Spleen (tissue), 7 donors: ENCODE measurements around the gene GABRB1.

ENCODE experiments used
- POLR2AphosphoS5 ChIP-seq, 3 donors: sonication (generic); formaldehyde crosslinking; IDR thresholded peaks; one replicate each; pipeline ENCODE4 v1.5.1; 2017; ENCODE audit warnings: antibody characterized with exemption in 3 of 3
- TF ChIP-seq, protein P1 (sequence below), 11 experiments: fragments of 200-600 bp in 7 of 11; fragments of 450-650 bp in 4 of 11; sonication (generic) in 4 of 11; IDR thresholded peaks in 8 of 11; conservative IDR thresholded peaks in 3 of 11; 1 replicate in 7 of 11; 2 replicates in 4 of 11; pipeline versions ENCODE4 v1.4.0 to v1.8.0; 2016 to 2021; ENCODE audit warnings: antibody characterized with exemption in 11 of 11, inconsistent platforms in 4 of 11, mild to moderate bottlenecking in 1 of 11
- donor health status: DM: no; HTN: no; CAD: no; lungs with moderate emphysema.
- donor health status: DM: no; HTN: no; CAD: no.
- donor health status: DM: no; HTN: no; CAD: no.

DNA sequence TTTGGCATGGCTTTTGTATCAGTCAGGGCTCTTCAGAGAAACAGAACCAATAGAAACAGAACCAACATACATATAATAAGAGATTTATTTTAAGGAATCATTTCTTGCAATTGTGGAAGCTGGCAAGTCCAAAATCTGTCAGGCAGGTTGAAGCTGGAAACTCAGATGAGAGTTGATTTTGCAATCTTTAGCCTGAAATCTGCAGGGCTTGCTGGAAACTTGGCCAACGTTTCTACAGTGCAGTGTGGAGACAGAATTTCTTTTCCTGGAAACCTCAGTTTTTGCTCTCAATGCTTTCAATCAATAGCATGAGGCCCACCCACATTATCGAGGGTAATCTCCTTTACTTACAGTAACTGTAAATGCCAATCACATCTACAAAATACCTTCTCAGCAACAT, 386.8 kb downstream of the GABRB1 start:
- TF ChIP-seq, protein P1, sequence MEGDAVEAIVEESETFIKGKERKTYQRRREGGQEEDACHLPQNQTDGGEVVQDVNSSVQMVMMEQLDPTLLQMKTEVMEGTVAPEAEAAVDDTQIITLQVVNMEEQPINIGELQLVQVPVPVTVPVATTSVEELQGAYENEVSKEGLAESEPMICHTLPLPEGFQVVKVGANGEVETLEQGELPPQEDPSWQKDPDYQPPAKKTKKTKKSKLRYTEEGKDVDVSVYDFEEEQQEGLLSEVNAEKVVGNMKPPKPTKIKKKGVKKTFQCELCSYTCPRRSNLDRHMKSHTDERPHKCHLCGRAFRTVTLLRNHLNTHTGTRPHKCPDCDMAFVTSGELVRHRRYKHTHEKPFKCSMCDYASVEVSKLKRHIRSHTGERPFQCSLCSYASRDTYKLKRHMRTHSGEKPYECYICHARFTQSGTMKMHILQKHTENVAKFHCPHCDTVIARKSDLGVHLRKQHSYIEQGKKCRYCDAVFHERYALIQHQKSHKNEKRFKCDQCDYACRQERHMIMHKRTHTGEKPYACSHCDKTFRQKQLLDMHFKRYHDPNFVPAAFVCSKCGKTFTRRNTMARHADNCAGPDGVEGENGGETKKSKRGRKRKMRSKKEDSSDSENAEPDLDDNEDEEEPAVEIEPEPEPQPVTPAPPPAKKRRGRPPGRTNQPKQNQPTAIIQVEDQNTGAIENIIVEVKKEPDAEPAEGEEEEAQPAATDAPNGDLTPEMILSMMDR (IDR thresholded peaks at IDR 0.05 in 8 of 11, conservative IDR thresholded peaks at IDR 0.05 in 3 of 11) = no peak
- no peak for TF ChIP-seq POLR2AphosphoS5 (IDR thresholded peaks at IDR 0.05)
